Kidney epithelial cell (primary cell): ENCODE results near the gene OPCML. TPM values are rescaled to one million over a fixed set of nuclear protein-coding genes. Genes with fewer than 3 reads are reported as not detected.

Experiments
- DNase-seq: peaks from one replicate; pipeline ENCODE4 v3.0.0-alpha.2; 2010; ENCODE audit warnings: low read depth
- H3K27me3 ChIP-seq: 2 replicates; pipeline ENCODE4 v1.6.0; 2011; ENCODE audit warnings: low read length; ENCODE audit not compliant: control insufficient read depth, insufficient read depth
- H3K36me3 ChIP-seq: 2 replicates; pipeline ENCODE4 v1.5.1; 2011; ENCODE audit warnings: low read length; ENCODE audit not compliant: control insufficient read depth, insufficient read depth
- H3K4me3 ChIP-seq: 2 replicates; pipeline ENCODE4 v1.5.1; 2011; ENCODE audit warnings: low read depth, mild to moderate bottlenecking, control low read depth, low read length
- total RNA-seq: library from RNA; depleted of rRNA; stranded (reverse); fragments of >200 nt; gene quantifications from 2 replicates; pipeline ENCODE4 v1.2.3, GENCODE V29; 2015
- TF ChIP-seq, protein P1 (sequence below): IDR thresholded peaks from 2 replicates; pipeline ENCODE4 v1.5.1; 2011; ENCODE audit warnings: mild to moderate bottlenecking, moderate library complexity, low read length, control low read depth, inconsistent platforms; ENCODE audit not compliant: insufficient read depth, poor library complexity, severe bottlenecking

The OPCML gene
- total RNA-seq, 1 donor from 2014 or later, result under 0.01 TPM

DNA sequence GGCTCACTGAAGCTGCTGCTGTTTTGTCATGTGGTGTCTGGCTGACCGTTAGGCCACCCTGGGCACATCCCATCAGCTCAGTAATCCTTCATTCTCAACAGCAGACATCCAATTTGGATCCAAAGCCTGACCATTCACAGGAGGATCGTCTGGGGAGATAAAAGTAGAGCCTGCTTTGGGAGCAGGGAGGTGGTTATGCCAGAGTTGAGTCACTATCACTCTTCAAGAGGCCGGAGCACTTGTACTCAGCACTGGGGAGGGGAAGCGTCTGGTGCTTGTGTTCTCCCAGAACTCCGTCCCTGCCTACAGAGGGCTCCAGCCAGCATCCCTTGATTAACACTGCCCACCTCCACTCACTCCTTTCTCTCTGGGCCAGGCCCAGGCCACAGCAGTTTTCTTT lies 382.6 kb downstream of the OPCML start:
- Histone ChIP-seq H3K36me3 (no peaks in the 10 kb centered on the region), H3K4me3 (no peak overlapping the region), H3K27me3 (peaks cover 5% of the 10 kb centered on the region)
- DNase-seq, result no peak
- TF ChIP-seq, protein P1, sequence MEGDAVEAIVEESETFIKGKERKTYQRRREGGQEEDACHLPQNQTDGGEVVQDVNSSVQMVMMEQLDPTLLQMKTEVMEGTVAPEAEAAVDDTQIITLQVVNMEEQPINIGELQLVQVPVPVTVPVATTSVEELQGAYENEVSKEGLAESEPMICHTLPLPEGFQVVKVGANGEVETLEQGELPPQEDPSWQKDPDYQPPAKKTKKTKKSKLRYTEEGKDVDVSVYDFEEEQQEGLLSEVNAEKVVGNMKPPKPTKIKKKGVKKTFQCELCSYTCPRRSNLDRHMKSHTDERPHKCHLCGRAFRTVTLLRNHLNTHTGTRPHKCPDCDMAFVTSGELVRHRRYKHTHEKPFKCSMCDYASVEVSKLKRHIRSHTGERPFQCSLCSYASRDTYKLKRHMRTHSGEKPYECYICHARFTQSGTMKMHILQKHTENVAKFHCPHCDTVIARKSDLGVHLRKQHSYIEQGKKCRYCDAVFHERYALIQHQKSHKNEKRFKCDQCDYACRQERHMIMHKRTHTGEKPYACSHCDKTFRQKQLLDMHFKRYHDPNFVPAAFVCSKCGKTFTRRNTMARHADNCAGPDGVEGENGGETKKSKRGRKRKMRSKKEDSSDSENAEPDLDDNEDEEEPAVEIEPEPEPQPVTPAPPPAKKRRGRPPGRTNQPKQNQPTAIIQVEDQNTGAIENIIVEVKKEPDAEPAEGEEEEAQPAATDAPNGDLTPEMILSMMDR, result no peak

DNA sequence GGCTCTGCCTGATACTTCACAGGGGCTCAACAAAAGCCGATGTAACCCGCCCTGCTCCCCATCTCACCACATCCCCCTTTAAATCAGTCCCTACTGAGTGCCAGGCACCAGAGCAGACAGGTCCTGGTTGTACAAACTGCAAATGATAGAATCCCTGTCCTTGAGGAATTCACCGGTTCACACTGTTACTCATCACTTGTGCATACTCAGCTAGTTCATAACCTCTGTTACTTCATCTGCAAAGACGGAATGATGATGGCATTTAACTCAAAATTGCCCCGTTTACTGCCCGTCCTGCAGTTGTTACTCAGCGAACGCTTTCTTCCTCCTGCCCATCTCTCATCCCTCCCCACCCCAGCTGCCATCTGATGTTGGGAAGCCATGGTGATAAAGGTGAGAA lies 384.7 kb downstream of the OPCML start:
- TF ChIP-seq, protein P1, result no peak
- Histone ChIP-seq H3K36me3 (no peaks in the 10 kb centered on the region), H3K27me3 (no peaks in the 10 kb centered on the region), H3K4me3 (no peak overlapping the region)
- no peak for DNase-seq

DNA sequence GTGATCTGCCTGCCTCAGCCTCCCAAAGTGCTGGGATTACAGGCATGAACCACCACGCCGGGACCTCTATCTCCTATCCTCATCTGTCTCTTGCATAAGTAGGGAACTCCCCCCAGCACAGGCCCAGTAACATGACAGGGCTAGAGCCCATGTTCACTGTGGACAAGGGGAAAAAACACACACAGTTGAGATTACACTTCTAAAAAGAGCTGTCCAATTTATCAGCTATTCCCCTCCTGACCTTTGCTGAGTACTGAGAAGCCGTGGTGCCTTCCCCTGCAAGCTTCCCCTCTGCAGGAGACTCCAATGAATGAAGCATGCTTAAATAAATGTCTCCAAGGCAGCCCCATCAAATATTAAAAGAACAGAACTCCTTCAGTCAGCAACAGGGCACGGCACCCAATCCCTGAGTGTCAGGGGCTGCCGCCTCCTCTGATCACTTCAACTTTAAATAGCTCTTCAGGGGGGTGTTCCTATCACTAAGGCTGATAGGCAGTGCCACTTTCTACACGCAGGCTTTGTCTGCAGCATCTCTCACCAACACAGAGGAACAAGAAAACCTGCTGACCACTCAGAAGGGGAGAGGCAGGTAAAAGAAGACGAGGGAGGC lies 385.5 kb downstream of the OPCML start:
- Histone ChIP-seq H3K4me3 (no peak overlapping the region), H3K36me3 (no peaks in the 10 kb centered on the region), H3K27me3 (no peaks in the 10 kb centered on the region)
- TF ChIP-seq, protein P1, result no peak
- DNase-seq, result no peak

DNA sequence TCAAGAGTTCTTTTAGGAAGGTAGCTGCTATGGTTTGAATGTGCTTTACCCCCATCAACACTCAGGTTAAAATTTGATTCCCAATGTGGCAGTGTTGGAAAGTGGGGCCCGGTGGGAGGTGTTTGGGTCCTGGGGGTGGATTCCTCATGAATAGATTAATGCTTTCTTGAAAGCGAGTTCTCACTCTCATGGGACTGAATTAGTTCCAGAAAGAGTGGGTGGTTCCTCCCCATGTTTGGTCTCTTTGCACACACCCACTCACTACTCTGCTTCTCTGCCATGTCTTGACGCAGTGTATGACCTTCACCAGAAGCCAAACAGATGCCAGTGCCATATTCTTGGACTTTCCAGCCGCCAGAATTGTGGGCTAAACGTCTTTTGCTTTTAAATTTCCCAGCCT lies 394.4 kb downstream of the OPCML start:
- DNase-seq, result no peak
- no peaks in the 10 kb centered on the region for H3K27me3 ChIP-seq
- no peak overlapping the region for H3K4me3 ChIP-seq
- no peaks in the 10 kb centered on the region for H3K36me3 ChIP-seq
- TF ChIP-seq, protein P1, result no peak

DNA sequence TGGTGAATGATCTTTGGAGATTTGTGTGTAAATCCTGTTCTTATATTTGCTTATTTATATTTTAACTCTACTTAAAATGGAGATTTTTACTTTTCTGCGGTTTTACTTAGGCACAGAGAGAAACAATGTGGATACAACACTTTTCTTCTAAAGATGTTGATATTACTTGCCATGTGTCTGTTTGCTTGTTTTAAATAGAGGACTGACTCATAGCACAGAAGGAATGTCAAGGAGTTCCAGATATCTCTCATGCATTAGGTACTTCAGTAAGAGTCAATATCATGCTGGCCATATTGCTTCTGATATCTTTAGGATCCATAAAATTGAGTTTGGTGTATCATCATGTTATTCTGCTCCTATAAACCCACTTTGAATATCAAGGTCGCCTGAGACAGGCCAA lies 395.0 kb downstream of the OPCML start:
- H3K27me3 ChIP-seq, result no peaks in the 10 kb centered on the region
- TF ChIP-seq, protein P1, result no peak
- no peak for DNase-seq
- no peaks in the 10 kb centered on the region for H3K36me3 ChIP-seq
- no peak overlapping the region for H3K4me3 ChIP-seq

DNA sequence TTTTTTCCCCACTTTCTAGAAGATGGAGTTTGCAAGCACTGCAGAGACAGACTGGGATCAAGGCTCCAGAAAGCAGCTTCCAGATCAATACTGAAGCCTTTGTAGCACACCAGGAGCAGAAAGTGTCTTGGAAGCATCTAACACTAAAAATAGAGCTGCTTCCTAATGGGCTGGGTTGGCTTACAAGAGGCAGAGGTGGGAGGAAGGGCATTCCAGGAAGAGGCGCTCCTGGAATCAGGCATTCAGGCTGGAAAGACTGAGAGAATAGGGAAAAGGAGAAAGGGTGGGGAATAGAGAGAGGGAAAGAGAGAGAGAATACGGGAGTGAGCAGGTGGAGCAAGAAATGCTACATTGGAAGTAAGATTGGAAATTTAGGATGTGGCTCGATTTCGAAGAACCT lies 395.9 kb downstream of the OPCML start:
- H3K4me3 ChIP-seq, result no peak overlapping the region
- no peaks in the 10 kb centered on the region for H3K27me3 ChIP-seq
- TF ChIP-seq, protein P1, result no peak
- H3K36me3 ChIP-seq, result no peaks in the 10 kb centered on the region
- DNase-seq, result no peak
